Measurements from ENCODE around the gene NUDT14.

GRCh38 chr14:105208738-105209075, 27.6 kb upstream of the NUDT14 start:
- TF ChIP-seq MAZ (IDR thresholded peaks at IDR 0.05; ENCODE audit: borderline replicate concordance, low read depth, low read length) (no peak), POLR2A (IDR thresholded peaks at IDR 0.05; ENCODE audit: low read depth, low read length) (no peak), MAFK (IDR thresholded peaks at IDR 0.05; ENCODE audit: low read depth, low read length) (no peak), RFX5 (IDR thresholded peaks at IDR 0.05; ENCODE audit: low read depth, low read length) (no peak), RAD21 (IDR thresholded peaks at IDR 0.05; ENCODE audit: low read length) (no peak), BHLHE40 (IDR thresholded peaks at IDR 0.05; ENCODE audit: low read depth, low read length) (no peak), CEBPB (IDR thresholded peaks at IDR 0.05; ENCODE audit: low read depth, low read length) (no peak), MXI1 (IDR thresholded peaks at IDR 0.05; ENCODE audit: borderline replicate concordance, low read depth, low read length) (no peak), SMC3 (IDR thresholded peaks at IDR 0.05; ENCODE audit: low read depth, low read length) (no peak), CHD1 (IDR thresholded peaks at IDR 0.05; ENCODE audit: low read depth, low read length) (no peak), FOS (IDR thresholded peaks at IDR 0.05; ENCODE audit: low read depth, low read length) (no peak)
- TF ChIP-seq, protein P1, sequence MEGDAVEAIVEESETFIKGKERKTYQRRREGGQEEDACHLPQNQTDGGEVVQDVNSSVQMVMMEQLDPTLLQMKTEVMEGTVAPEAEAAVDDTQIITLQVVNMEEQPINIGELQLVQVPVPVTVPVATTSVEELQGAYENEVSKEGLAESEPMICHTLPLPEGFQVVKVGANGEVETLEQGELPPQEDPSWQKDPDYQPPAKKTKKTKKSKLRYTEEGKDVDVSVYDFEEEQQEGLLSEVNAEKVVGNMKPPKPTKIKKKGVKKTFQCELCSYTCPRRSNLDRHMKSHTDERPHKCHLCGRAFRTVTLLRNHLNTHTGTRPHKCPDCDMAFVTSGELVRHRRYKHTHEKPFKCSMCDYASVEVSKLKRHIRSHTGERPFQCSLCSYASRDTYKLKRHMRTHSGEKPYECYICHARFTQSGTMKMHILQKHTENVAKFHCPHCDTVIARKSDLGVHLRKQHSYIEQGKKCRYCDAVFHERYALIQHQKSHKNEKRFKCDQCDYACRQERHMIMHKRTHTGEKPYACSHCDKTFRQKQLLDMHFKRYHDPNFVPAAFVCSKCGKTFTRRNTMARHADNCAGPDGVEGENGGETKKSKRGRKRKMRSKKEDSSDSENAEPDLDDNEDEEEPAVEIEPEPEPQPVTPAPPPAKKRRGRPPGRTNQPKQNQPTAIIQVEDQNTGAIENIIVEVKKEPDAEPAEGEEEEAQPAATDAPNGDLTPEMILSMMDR (conservative IDR thresholded peaks at IDR 0.05; ENCODE audit: low read depth, low read length): no peak
- TF ChIP-seq, protein P2, sequence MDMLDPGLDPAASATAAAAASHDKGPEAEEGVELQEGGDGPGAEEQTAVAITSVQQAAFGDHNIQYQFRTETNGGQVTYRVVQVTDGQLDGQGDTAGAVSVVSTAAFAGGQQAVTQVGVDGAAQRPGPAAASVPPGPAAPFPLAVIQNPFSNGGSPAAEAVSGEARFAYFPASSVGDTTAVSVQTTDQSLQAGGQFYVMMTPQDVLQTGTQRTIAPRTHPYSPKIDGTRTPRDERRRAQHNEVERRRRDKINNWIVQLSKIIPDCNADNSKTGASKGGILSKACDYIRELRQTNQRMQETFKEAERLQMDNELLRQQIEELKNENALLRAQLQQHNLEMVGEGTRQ (IDR thresholded peaks at IDR 0.05; ENCODE audit: low read depth, low read length): no peak
- TF ChIP-seq, protein P3, sequence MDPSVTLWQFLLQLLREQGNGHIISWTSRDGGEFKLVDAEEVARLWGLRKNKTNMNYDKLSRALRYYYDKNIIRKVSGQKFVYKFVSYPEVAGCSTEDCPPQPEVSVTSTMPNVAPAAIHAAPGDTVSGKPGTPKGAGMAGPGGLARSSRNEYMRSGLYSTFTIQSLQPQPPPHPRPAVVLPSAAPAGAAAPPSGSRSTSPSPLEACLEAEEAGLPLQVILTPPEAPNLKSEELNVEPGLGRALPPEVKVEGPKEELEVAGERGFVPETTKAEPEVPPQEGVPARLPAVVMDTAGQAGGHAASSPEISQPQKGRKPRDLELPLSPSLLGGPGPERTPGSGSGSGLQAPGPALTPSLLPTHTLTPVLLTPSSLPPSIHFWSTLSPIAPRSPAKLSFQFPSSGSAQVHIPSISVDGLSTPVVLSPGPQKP (IDR thresholded peaks at IDR 0.05; ENCODE audit: borderline replicate concordance, low read depth, low read length): no peak
